NCI-H1694 (cell line): ENCODE data around the gene SELPLG.
A peak's percentile ranks its signal among the peaks of the same experiment; 100 is the strongest.
"Not testable (repeated sequence)": the region's sequence is repeated elsewhere in the genome, so short reads cannot be mapped to it uniquely, and the experiment has no call there.

ENCODE experiments used
- DNase-seq: peaks from one replicate; lab custom pipeline; 2025; lab: John Stamatoyannopoulos, UW

The SELPLG gene

GRCh38 chr12:108589840-108590229 is 43.9 kb downstream of the SELPLG start:
- DNase-seq: no peak

DNA sequence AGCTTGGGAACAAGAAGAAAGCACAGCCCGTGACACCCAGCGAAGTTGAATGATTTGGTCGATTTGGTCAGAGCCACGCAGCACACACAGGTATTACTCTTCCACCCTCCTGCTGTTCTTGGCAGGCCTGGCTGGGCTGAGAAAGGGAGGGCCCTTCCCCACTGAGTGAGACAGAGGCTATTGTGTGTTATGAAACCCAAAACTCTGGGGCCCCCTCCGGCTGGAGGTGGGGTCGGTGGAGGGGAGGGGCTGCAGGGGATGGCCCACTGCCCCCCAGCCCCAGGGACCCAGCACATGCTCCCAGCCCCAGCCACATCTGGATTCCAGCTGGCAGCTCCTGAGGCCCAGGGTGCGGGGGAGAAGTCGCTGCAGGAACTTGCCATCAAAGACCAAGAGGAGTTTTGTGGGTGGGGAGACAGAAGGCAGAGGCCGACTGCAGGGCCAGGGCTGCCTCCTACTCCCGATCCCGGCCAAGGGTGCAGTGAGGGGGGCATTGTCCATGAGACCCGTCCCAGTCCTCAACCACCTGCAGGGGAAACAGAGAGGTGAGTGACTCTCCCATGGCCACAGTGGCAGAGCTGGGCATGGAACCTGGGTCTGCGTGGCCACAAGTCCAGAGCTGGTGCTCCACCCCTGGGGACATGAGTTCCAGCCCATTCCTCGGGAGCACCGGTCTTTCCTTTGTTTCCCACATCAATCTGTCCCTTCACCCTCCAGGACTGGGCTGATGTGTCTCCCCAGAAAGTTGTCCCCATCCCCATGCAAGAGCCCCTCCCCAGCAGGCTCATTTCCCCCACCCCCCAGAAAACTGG is 44.5 kb downstream of the SELPLG start:
- DNase-seq: no peak

DNA sequence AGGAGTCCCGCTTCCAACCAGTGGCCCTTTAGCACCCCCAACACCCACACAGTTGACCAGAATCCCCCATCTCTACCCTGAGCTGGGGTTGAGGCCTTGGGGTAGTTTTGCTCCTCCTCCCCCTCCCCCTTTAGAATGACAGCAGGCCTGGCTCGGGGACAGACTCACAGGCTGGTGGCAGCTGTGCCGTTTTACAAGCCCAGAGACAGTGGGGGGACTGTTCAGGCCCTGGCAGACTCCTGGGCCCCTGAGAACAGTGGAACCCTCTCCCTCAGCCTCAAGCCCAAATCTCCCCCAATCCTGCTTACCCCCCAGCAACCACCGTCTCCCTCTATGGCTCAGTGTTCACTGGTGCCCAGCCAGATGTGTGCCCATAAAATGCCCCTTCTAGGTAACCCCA is 45.9 kb downstream of the SELPLG start:
- peak; percentile 46 for DNase-seq

- no peak for DNase-seq
Observed at GRCh38 chr12:108586306-108586705, 47.4 kb downstream of the SELPLG start.

- DNase-seq: no peak
Observed at GRCh38 chr12:108585864-108586263, 47.8 kb downstream of the SELPLG start.

DNA sequence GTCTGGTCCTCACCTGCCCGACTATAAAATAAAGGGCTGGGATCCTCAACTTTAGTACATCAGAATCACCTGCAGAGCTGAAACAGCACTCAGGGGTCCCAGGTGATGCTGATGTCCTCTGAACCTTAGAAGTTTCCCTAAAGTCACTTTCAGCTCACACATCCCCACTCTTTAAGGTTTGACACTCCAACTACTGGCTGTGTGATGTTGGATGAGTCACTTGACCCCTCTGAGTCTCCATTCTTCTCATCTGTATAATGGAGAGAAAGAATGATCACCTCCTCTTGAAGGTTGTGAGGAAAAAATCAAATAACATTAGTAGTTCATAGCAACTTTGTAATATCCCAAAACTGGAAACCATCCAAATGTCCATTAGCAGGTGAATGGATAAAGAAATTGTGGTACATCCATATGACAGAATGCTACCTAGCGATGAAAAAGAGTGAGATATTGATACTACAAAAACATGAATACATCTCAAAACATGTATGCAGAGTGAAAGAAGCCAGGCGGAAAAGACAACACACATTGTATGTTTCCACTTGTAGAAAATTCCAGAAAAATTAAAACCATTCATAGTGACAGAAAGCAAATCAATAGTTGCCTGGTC is 49.1 kb downstream of the SELPLG start:
- no peak for DNase-seq

- DNase-seq: peak; percentile 38
Observed at GRCh38 chr12:108583991-108584390, 49.7 kb downstream of the SELPLG start.

DNA sequence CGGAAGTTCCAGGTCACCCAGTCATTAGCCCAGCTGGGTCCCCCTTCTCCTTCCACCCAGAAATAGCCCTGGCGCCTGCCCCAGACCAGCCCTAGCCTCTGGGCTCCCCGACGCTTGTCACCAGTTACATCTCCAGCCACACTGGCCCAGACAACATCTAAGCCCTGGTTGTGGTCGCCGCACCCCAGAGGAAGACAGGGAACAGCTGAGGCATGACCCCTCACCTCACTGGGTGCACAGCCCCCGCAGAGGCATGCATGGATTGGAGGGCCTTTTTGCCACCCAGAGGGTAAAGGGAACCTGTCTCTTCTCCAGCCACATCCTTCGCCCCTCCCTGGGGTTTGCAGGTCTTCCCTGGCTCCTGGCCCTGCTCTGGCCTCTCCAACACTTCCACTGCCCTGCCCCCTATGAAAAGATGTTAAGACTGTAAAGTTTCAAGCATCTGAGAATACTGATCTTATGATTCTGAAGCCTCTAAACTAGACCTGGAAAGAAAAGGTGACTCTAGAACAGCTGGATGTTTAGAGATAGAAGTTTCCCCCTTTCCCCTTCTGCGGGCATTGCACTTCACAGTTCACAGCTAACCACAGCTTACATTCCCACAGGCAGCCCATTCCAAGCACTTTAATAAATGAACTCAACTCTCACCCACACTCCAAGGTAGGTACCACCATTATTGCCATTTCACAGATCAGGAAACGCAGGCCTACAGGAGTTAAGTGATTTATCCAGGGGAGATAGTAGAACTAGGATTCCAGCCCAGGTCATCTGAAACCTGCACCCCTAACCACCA is 50.5 kb downstream of the SELPLG start:
- DNase-seq: no peak

DNA sequence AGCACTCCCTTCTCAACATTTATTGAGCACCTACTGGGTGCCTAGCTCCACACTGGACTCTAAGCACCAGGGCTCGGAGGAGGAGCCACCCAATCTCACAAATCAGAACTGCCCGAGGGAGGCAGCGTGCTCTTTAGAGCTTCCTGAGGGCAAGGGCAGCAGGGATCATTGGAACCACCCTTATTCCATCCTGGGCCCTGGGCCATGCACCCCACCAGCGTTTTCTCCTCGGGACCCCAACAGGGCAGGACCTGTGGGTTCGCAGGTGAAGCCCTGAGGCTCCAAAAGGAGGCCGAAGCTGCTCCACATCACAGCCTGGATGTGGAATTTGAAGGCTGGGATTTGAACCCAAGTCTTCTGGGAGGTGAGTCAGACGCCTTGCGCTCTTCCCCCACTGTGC is 51.2 kb downstream of the SELPLG start:
- DNase-seq: no peak

DNA sequence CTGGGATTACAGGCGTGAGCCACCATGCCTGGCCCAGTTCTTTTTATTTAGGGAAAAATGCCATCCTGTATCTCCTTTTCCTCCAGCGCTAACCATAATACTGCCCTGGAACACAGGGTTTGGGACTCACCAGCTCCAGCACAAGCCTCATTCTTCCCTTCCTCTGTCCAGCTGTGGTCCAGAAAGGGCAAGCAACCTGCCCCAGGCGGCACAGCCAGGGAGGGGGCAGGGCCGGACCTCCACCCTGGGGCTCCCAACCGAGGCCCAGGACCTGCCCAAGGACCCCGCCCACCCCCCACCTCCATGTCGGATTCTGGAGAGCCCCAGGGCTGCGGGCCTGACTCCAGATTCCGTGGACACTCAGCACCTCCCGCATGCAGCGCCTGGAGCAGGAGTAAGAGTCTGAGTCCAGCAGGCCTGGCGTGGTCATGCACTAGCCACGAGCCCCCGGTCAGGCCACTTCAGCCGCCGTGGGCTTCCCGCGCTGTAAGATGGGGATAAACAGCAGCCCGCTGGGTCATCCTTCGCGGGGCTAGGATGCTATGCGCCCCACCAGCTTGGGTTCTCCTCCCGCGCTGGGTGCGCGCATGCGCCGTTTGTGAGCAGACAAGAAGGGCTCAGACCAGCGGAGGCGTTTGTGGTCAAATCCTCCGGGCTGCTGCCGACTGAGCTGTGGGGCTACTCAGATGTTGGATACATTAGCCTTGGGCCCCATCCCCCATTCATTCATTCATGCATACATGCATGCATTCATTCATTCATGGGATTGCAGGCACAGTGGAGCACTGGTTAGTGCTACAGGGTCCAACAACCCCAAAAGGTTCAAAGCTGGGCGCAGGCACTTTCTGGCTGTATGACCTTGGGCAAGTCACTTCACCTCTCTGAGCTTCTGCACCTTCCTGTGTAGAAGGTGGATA is 52.1 kb downstream of the SELPLG start:
- DNase-seq: no peak

- DNase-seq: no peak
Observed at GRCh38 chr12:108580531-108580930, 53.2 kb downstream of the SELPLG start.

DNA sequence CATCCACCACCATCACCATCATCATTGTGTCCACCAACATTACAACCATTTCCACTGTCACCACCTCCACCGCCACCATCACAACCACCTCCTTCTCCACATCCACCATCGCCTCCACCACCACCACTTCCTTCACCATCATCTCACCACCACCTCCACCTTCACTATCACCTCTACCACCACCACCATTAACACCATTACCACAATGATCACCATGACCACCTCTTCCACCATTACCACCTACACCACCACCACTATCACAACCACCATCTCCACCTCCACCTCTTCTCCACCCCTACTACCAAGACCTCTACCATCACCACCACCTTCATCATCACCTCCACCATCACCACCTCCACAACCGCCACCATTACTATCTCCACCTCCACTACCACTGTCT is 54.9 kb downstream of the SELPLG start:
- DNase-seq: no peak

DNA sequence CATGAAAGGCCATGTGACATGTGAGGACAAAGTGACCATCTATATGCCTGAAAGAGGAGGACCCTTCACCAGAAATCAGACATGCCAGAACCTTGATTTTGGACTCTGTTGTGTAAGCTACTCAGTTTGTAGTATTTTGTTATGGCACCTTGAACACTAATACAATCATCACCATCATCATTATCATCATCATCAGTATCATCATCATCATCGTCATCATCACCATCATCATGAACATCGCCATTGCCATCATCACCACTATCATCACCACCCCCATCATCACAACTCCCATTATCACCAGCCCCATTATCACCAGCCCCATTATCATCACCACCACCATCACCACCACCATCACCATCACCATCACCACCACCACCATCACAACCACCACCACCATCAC is 55.4 kb downstream of the SELPLG start:
- no peak for DNase-seq

DNA sequence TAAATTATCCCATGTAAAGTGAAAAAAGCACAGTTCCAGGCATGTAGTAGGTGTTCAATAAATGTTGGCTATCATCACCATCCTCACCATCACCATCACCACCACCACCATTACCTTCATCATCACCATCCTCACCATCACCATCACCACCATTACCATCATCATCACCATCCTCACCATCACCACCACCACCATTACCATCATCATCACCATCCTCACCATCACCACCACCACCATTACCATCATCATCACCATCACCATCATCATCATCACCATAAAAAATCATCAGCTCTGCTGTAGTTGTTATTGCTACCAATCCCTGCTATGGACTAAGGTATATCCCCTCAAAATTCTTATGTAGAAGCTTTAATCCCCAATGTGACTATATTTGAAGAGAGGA is 56.2 kb downstream of the SELPLG start:
- DNase-seq: no peak

- no peak for DNase-seq
Observed at GRCh38 chr12:108576660-108577234, 56.9 kb downstream of the SELPLG start.

GRCh38 chr12:108575199-108575912 is 58.3 kb downstream of the SELPLG start:
- no peak for DNase-seq

DNA sequence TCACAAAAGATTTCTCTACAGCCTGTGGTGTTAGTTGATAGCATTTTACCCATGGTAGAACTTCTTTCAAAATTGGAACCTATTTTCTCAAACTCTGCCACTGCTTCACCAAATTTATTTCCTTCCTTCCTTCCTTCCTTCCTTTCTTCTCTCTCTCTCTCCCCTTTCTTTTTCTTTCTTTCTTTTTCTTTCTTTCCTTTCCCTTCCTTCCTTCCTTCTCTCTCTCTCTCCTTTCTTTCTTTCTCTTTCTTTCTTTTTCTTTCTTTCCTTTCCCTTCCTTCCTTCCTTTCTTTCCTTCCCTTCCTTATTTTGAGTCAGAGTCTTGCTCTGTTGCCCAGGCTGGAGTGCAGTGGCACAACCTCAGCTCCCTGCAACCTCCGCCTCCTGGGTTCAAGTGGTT is 59.4 kb downstream of the SELPLG start:
- DNase-seq: not testable (repeated sequence)

GRCh38 chr12:108573317-108573716 is 60.4 kb downstream of the SELPLG start:
- no peak for DNase-seq

- no peak for DNase-seq
Observed at GRCh38 chr12:108572166-108572790, 61.4 kb downstream of the SELPLG start.
